Spleen (tissue), 11 donors: ENCODE results near the gene NLGN1. TPM values are rescaled to one million over a fixed set of nuclear protein-coding genes. Genes with fewer than 3 reads are reported as not detected.

Source experiments
- DNase-seq: peaks from one replicate; pipeline ENCODE4 v3.0.0-alpha.2; 2020
- H3K27ac ChIP-seq, 8 donors: fragments of 200-600 bp; sonication (generic) in 7 of 8; 1 replicate in 4 of 8; 2 replicates in 4 of 8; pipeline versions ENCODE4 v1.5.0 to v1.8.0; 2016 to 2021; ENCODE audit warnings: inconsistent platforms in 4 of 8, mild to moderate bottlenecking in 4 of 8, moderate library complexity in 1 of 8
- H3K27me3 ChIP-seq, 7 donors: fragments of 200-600 bp; sonication (generic) in 6 of 7; replicated peaks in 1 of 7; 1 replicate in 4 of 7; 2 replicates in 3 of 7; pipeline versions ENCODE4 v1.5.0 to v1.8.0; 2016 to 2021; ENCODE audit warnings: inconsistent platforms in 3 of 7, mild to moderate bottlenecking in 1 of 7
- H3K36me3 ChIP-seq, 6 donors: fragments of 200-600 bp; sonication (generic) in 5 of 6; 1 replicate in 4 of 6; 2 replicates in 2 of 6; pipeline versions ENCODE4 v1.5.0 to v1.8.0; 2016 to 2021; ENCODE audit warnings: inconsistent platforms in 2 of 6
- H3K4me1 ChIP-seq, 6 donors: fragments of 200-600 bp; sonication (generic) in 5 of 6; 1 replicate in 3 of 6; 2 replicates in 3 of 6; pipeline versions ENCODE4 v1.5.0 to v1.8.0; 2016 to 2021; ENCODE audit warnings: inconsistent platforms in 3 of 6
- H3K4me3 ChIP-seq, 8 donors: fragments of 200-600 bp; sonication (generic) in 7 of 8; 1 replicate in 4 of 8; 2 replicates in 4 of 8; pipeline versions ENCODE4 v1.5.0 to v1.8.0; 2016 to 2021; ENCODE audit warnings: inconsistent platforms in 4 of 8, mild to moderate bottlenecking in 4 of 8, moderate library complexity in 2 of 8
- H3K9me3 ChIP-seq, 8 donors: fragments of 200-600 bp; sonication (generic) in 7 of 8; 1 replicate in 4 of 8; 2 replicates in 4 of 8; pipeline versions ENCODE4 v1.5.0 to v1.8.0; 2016 to 2021; ENCODE audit warnings: inconsistent platforms in 4 of 8
- CTCF ChIP-seq, 11 experiments: fragments of 200-600 bp in 7 of 11; fragments of 450-650 bp in 4 of 11; sonication (generic) in 4 of 11; IDR thresholded peaks in 8 of 11; conservative IDR thresholded peaks in 3 of 11; 1 replicate in 7 of 11; 2 replicates in 4 of 11; pipeline versions ENCODE4 v1.4.0 to v1.8.0; 2016 to 2021; ENCODE audit warnings: antibody characterized with exemption in 11 of 11, inconsistent platforms in 4 of 11, mild to moderate bottlenecking in 1 of 11
- POLR2A ChIP-seq, 3 donors: fragments of 450-650 bp; IDR thresholded peaks; one replicate each; pipeline ENCODE4 v1.5.1; 2017; ENCODE audit warnings: antibody characterized with exemption in 3 of 3, mild to moderate bottlenecking in 1 of 3
- POLR2AphosphoS5 ChIP-seq, 3 donors: sonication (generic); formaldehyde crosslinking; IDR thresholded peaks; one replicate each; pipeline ENCODE4 v1.5.1; 2017; ENCODE audit warnings: antibody characterized with exemption in 3 of 3
- WGBS, 5 donors: extraction: QIAGEN DNeasy Blood & Tissue Kit in 3 of 5; methylation state at CpG; one replicate each; pipeline versions ENCODE4 v1.1.5 to v1.1.7; 2013 to 2018; 5-methylcytosine and 5-hydroxymethylcytosine counted together
- intact Hi-C: fragments of 100-400 bp; cut with DNase I; formaldehyde crosslinking; loops from one replicate; pipeline ENCODE4 v1.15.0; 2023; ENCODE audit warnings: low total_unique reads
- polyA plus RNA-seq, 3 donors: library from polyadenylated mRNA; stranded (reverse); fragments of 200-250 nt; gene quantifications; one replicate each; pipeline ENCODE4 v1.2.1, GENCODE V29; 2013
- total RNA-seq, 7 donors: library from RNA; depleted of rRNA in 3 of 7; stranded (reverse); fragments of >200 nt in 3 of 7; fragmentation: NEBNext Ultra II Directional in 4 of 7; extraction: Animal tissue kit (Norgen Biotek cat#: 25700) in 4 of 7; gene quantifications; one replicate each; pipeline versions ENCODE4 v1.1.0 to v1.2.1, GENCODE V29; 2016 to 2021
- donor health status: healthy with polysubstance abuse.
- donor health status: DM: no; HTN: no; CAD: no; lungs with moderate emphysema.
- donor health status: DM: no; HTN: no; CAD: no.
- donor health status: Bipolar disorder and iron deficiency.
- donor health status: healthy.
- donor health status: DM: no; HTN: no; CAD: no.
- donor health status: DM: yes; HTN: yes; CAD: no.

The NLGN1 gene
- total and polyA plus RNA-seq, 10 donors: 0.03 to 0.13 (median 0.03) TPM; not detected in 7

- TF ChIP-seq POLR2AphosphoS5 (IDR thresholded peaks at IDR 0.05): no peak
- no peak for TF ChIP-seq POLR2A (IDR thresholded peaks at IDR 0.05)
- TF ChIP-seq CTCF (IDR thresholded peaks at IDR 0.05 in 8 of 11, conservative IDR thresholded peaks at IDR 0.05 in 3 of 11): no peak
- DNase-seq: no peak
- intact Hi-C loops: no loop called here
- whole genome bisulfite sequencing, 5 donors: 63 to 86% (median 78%) methylated on average over 1 of the region's 1 CpG
- Histone ChIP-seq H3K27ac (no peak overlapping the region), H3K36me3 (no peaks in the 10 kb centered on the region), H3K27me3 (no peaks in the 10 kb centered on the region), H3K9me3 (no peaks in the 10 kb centered on the region), H3K4me3 (no peak overlapping the region), H3K4me1 (no peaks in the 10 kb centered on the region)
These were observed 516.5 kb downstream of the NLGN1 start for GRCh38 chr3:173913974-173914421.

DNA sequence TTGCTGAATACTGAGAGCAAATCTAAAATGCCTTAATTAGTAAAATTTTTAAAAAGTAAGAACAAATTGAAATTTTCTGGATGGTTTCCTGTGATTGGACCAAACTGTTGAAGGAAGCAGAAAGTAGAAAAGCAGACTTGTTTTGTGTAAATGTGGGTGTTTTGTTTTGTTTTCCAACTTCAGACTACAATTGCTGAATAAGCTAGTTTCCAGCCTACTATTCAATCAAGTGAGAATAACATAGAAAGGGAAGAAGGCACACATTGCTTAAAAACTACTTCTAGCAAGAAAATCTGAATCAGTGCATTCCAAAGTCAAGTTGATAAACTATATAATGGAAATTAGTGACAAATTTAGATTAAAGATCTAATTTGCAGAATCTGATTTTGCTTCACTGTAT, 519.3 kb downstream of the NLGN1 start:
- no peak overlapping the region for H3K27ac ChIP-seq
- H3K27me3 ChIP-seq: no peaks in the 10 kb centered on the region
- no peaks in the 10 kb centered on the region for H3K4me1 ChIP-seq
- no peaks in the 10 kb centered on the region for H3K9me3 ChIP-seq
- H3K36me3 ChIP-seq: no peaks in the 10 kb centered on the region
- TF ChIP-seq POLR2AphosphoS5 (IDR thresholded peaks at IDR 0.05): no peak
- TF ChIP-seq POLR2A (IDR thresholded peaks at IDR 0.05): no peak
- intact Hi-C loops: no loop called here
- DNase-seq: no peak
- no peak overlapping the region for H3K4me3 ChIP-seq

DNA sequence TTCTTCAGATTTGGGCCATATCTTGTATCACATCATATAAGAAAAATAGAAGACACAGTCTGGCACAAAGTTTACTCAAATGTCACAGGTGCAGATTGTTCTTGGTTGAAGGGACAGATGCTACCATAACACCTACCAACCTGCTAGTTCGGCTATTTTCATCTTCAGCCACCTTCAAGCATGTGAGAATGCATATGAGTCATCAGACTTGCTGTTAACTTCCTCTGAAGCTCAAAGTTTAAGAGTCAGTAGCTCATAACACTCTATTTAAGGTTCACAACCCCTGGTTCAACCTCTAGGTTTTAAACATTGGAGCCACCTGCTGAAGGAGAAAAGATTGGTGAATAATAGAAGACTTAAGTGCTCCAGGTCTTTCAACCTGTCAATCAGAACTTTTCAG, 522.8 kb downstream of the NLGN1 start:
- TF ChIP-seq POLR2A (IDR thresholded peaks at IDR 0.05) (no peak), CTCF (IDR thresholded peaks at IDR 0.05 in 8 of 11, conservative IDR thresholded peaks at IDR 0.05 in 3 of 11) (no peak), POLR2AphosphoS5 (IDR thresholded peaks at IDR 0.05) (no peak)
- Histone ChIP-seq H3K4me1 (no peaks in the 10 kb centered on the region), H3K27me3 (no peaks in the 10 kb centered on the region), H3K4me3 (no peak overlapping the region), H3K36me3 (no peaks in the 10 kb centered on the region), H3K9me3 (no peaks in the 10 kb centered on the region), H3K27ac (no peak overlapping the region)
- DNase-seq: no peak
- intact Hi-C loops: no loop called here
- WGBS, 5 donors: 60 to 83% (median 75%) methylated on average over 1 of the region's 1 CpG

DNA sequence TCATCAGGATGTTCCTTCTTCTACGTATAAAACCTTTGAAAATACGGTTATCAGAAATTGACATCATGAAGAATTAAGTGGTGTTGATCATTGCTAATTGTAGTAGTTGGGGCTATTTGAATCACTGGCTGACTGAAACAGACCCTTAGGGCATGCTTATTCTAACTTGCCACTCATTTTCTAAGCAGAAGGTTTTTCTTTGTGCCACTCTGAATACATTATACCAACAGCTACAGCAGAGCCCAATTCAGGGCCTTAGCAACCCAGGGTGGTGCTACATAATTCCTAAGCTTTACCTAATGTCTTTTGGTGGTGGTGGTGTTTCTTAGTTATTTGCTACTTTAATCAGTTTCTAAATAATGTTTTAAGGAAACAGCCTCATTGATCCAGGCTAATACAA, 524.2 kb downstream of the NLGN1 start:
- DNase-seq: no peak

More for the DNA sequence above, 524.2 kb downstream of the NLGN1 start:
- Histone ChIP-seq H3K9me3 (no peaks in the 10 kb centered on the region), H3K27ac (no peak overlapping the region), H3K27me3 (no peaks in the 10 kb centered on the region), H3K36me3 (no peaks in the 10 kb centered on the region), H3K4me1 (no peaks in the 10 kb centered on the region), H3K4me3 (no peak overlapping the region)
- intact Hi-C loops: no loop called here
- 90 to 94% (median 93%) methylated on average over 2 of the region's 2 CpGs for WGBS, 5 donors
- TF ChIP-seq POLR2AphosphoS5 (IDR thresholded peaks at IDR 0.05) (no peak), POLR2A (IDR thresholded peaks at IDR 0.05) (no peak), CTCF (IDR thresholded peaks at IDR 0.05 in 8 of 11, conservative IDR thresholded peaks at IDR 0.05 in 3 of 11) (no peak)
